Prostate gland (tissue), 1 donor: Measurements from ENCODE around the gene PRKAR2A.

ENCODE experiments used
- POLR2A ChIP-seq: fragments of 450-650 bp; IDR thresholded peaks from one replicate; pipeline ENCODE4 v1.6.1; 2016; ENCODE audit warnings: antibody characterized with exemption, mild to moderate bottlenecking
- POLR2AphosphoS5 ChIP-seq: sonication (generic); formaldehyde crosslinking; IDR thresholded peaks from one replicate; pipeline ENCODE4 v1.6.1; 2017; ENCODE audit warnings: antibody characterized with exemption

DNA sequence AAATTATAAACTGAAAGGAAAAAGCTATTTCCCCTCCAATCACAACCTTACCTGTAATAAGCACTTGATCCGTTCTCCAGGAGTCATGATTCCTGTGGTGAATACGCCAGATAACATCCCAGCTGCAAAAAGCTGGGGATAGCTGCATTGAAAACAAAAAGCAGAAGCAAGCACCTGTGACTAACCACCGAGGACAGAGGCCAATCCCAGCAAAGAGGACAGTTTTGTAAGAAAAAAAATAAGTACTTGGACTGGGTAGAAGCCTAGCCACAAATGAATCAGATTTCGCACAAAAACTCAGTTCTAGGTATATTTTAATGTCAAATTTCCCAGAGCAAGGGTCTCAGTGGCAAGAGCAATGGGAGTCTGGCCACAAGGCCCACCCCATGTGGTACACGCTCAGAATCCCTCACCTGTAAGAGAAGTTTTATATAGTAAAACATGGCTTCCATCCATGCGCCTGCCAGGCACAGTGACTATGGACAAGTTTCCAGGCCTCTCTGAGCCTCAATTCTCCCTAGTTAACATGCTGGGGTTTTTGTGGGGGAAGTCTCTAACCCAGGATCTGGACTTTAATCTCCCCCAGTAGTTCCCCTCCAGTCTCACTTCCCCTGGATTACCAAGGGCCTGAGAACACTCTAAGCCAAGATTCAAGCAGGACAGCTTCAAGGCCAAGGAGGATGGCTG is 31.8 kb upstream of the PRKAR2A start:
- TF ChIP-seq POLR2AphosphoS5, result no peak
- TF ChIP-seq POLR2A, result no peak
